Measurements from ENCODE around the gene FBN1.

DNA sequence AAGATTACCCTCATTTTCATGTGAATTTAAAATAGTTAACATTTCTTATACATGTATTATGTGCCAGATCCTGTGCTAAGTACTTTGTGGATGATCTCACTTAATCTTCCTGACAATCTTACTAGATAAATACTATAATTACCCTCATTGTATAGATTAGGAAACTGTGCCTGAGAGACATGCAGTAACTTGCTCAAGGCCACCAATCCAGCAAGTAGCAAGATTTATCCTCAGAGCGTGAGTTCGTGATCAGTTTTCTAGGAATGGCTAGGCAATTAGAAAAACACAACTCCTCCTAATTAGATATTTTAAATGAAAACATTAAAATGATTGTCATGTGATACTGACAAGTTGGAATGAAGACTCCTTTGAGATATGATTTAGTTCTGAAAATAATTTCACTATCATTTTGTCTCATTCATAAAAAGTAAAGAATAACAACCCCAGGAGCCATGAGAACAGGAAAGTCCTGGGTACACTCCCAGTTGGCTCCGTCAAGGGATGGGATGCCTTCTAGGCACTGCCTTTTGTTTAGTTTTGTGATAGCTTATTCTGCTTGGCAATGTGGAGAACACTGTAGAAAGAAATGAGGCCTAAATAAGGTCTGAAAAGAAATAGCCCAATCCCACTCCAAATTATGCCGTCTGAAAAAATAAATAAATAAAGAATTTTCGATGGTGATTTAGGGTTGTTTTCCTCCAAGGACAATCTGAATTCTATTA is 61.3 kb downstream of the FBN1 start:
- TF ChIP-seq, protein P1, sequence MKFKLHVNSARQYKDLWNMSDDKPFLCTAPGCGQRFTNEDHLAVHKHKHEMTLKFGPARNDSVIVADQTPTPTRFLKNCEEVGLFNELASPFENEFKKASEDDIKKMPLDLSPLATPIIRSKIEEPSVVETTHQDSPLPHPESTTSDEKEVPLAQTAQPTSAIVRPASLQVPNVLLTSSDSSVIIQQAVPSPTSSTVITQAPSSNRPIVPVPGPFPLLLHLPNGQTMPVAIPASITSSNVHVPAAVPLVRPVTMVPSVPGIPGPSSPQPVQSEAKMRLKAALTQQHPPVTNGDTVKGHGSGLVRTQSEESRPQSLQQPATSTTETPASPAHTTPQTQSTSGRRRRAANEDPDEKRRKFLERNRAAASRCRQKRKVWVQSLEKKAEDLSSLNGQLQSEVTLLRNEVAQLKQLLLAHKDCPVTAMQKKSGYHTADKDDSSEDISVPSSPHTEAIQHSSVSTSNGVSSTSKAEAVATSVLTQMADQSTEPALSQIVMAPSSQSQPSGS (CRISPR knock-in tag; IDR thresholded peaks at IDR 0.05), result no peak
- TF ChIP-seq POLR2AphosphoS5 (IDR thresholded peaks at IDR 0.05; ENCODE audit: low read depth, low read length) (no peak), ZNF274 (CRISPR knock-in tag; IDR thresholded peaks at IDR 0.05) (no peak)
